HUDEP-2 (cell line): ENCODE data around the gene EVI5.
A peak's percentile ranks its signal among the peaks of the same experiment; 100 is the strongest.

Experiments used
- DNase-seq, 76 experiments: peaks; one replicate each; lab custom pipeline; 2025; ENCODE audit not compliant: unreplicated experiment in 76 of 76; lab: John Stamatoyannopoulos, UW

Gene EVI5

DNA sequence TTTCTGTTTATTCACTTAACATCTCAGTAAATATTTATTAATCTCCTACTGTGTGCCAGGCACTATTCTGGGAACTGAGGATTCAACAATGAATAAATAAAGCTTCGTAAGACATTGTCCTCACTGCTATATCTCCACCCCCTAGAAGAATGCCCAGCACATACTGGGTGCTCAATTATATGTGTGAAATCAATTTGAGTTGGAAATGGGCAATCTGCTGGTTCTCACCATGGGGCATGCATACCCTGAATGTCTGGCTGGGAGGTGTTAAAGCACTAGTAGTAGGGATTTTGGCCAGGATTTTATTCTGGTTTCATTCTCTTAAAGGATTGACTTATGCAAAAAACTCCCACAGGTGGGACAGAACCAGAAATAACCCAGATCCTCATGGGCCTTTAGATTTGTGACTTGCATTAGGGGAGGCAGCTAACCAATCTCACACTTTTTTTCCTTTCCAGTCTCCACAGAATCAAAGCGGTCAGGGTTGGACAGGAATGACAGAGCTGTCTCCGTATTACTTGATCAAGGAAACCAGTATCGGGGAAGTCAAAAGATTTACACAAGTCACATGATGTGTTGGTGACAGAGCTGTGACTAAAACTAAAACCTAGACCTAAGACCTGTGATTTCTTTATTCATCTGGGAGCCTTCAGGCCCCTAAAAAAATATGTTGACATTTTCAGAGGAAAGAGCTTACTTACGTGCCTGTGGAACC, 311.0 kb downstream of the EVI5 start:
- no peak for DNase-seq

- no peak for DNase-seq
Measured at GRCh38 chr1:92470216-92470615, 314.7 kb downstream of the EVI5 start.

DNA sequence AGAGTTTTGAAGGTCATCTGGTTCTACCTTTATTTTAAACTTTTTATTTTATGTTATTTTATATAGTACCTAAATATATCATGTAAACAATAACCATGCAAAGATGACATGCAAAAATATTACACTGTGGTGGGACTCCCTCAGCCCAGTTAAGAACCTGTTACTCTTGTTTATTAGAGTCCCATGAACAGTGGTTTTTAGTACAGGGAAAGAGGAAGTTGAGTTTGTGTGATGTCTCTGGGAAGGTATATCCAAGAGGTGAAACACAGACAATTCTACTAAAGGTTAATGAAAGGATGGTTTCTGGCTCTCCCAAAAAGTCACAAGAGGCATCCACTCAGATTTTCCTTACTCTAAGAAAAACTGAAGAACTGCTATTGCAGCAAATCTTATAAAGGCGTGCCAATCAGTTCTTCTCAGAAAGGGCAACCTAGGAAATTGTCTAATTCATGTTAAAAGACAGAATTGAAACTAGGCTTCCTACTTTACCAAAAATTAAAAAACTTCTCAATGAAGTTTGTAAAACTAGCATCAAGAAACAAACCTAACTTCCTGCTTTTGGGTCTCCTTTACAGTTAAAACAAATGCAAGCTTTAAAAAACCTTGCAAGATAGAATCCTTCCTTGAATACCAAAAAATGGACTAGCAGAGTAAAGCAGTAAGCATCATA, 318.1 kb downstream of the EVI5 start:
- DNase-seq: no peak

DNA sequence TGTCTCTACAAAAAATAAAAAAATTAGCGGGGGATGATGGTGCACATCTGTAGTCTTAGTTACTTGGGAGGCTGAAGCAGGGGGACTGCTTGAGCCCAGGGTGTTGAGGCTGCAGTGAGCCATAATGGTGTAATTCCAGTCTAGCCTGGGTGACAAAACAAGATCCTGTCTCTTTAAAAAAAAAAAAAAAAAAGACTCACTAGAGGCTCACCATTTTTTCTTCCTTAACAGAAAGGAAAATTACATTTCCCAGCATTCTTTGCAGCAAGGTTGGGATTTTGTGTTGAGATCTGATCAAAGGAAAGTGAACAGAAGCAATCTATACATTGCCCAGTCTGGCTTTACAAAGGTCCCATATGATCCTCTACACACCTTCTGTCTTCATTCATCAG, 319.7 kb downstream of the EVI5 start:
- DNase-seq: no peak

- DNase-seq: no peak
Measured at GRCh38 chr1:92464588-92465255, 320.2 kb downstream of the EVI5 start.

GRCh38 chr1:92461364-92462097, 323.4 kb downstream of the EVI5 start:
- DNase-seq: peak in 2 of 76 experiments; percentile 9 to 28

- DNase-seq: no peak
Measured at GRCh38 chr1:92459871-92460320, 325.0 kb downstream of the EVI5 start.
